Activated CD4-positive, alpha-beta T cell treated with anti-CD3 and anti-CD28 coated beads for 48 hours (primary cell): Measurements from ENCODE around the gene RABGGTB.
"Not testable (repeated sequence)": the region's sequence is repeated elsewhere in the genome, so short reads cannot be mapped to it uniquely, and the experiment has no call there.

Source experiments
- DNase-seq: peaks from one replicate; pipeline ENCODE4 v3.0.0-alpha.2; 2020

The RABGGTB gene

DNA sequence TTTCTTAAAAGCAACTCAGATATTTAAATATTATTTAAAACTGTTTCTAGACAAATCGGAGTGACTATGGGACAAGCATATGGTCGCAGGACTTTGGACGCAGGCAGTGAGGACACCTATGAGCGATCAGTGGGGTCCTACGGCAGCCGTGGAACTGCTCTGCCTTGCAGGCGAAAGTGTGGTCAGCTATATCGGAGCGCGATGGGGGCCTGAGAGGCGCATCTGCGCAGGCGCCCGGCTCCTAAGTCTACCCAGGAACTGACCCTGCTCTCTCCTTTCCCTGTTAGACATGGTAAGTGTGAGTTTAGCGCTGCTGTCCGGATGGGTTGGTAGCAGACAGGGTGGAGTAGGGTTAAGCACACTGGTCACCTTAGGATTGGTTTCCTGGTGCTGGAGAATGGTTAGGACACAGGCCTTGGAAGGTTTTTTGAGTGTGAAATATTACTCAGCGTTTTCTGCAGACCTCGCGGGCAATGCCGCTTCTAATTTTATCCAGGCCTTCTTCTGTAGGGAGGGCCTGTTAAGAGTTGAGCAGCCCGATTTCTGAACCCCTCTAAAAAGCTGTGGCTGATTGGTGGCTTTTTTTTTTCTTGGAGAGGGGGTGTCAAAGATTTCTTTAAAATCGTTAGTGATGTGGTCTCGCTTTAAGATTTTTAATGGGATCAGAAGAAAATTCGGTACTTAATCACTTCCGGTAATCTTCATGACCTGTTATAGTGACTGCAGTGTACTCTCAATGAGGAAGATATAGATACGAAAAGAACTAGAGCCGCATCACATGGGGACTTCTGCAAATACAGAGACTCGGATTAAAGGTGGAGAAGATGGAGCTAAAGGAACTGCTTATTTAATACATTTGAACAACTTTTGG is at the start of gene RABGGTB:
RABGGTB (plus strand) TSS at position 274 of the 871 bp plus-strand sequence; CDS start at position 290, 16 bp downstream.
- peak; percentile 97 for DNase-seq

DNA sequence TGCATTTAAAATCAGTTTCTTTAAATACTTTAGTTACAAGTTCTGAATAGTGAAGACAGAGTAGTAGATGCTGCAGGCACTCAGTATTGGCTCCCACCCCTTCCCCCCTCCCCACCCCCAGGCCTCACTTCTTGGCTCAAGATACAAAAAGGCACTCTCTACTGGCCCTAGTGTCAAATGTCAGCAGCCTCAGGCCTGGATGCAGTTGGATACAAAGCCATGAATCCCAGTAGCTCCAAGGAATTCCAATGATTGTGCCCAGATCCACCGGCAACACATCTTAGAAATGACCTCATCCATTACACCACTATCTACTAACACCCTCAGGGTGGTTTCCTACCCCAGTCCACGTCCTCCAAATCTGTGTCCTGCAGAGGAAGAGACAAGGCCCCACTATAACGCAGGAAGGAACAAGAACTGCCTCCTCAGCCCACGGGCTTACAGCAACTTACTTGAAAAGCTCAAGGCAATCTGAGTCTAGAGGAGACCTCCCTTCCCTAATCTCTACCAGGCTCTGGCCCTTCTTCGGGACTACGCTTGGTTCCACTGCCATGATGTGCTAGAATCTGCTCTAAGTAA is 43.9 kb upstream of the RABGGTB start:
- no peak for DNase-seq

- no peak for DNase-seq
Measured at GRCh38 chr1:75745276-75745675, 40.8 kb upstream of the RABGGTB start.

GRCh38 chr1:75757210-75757609 is 28.8 kb upstream of the RABGGTB start:
- DNase-seq, result not testable (repeated sequence)

DNA sequence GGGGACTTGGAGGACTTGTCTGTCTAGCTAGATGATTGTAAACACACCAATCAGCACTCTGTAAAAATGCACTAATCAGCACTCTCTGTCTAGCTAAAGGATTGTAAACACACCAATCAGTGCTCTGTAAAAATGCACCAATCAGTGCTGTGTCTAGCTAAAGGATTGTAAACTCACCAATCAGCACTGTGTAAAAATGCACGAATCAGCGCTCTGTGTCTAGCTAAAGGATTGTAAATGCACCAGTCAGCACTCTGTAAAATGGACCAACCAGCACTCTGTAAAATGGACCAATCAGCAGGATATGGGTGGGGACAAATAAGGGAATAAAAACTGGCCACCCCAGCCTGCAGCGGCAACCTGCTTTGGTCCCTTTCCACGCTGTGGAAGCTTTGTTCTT is 27.5 kb upstream of the RABGGTB start:
- not testable (repeated sequence) for DNase-seq

DNA sequence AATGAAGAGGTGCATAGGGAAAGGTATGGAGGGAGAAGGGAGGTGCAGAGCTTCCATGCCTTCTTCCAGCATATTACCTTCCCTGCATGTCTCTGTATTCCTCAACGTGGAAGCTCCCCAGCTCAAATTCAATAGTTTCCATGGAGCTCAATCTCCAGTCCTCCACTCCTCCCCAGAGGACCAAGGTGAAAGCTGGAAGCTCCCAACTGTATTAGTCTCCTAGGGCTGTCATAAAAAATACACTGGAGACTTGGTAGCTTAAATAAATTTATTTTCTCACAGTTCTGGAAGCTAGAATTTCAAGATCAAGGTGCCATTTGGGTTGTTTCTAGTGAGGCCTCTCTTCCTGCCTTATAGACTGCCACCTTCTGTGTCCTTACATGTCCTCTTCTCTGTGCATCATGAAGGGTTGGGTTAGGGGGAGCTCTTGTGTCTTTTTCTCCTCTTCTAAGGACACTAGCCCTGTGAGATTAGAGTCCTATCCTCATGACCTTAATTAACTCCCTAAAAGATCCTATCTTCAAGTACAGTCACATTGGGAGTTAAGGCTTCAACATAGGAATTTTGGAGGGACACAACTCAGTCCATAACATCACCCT is 21.9 kb upstream of the RABGGTB start:
- no peak for DNase-seq

DNA sequence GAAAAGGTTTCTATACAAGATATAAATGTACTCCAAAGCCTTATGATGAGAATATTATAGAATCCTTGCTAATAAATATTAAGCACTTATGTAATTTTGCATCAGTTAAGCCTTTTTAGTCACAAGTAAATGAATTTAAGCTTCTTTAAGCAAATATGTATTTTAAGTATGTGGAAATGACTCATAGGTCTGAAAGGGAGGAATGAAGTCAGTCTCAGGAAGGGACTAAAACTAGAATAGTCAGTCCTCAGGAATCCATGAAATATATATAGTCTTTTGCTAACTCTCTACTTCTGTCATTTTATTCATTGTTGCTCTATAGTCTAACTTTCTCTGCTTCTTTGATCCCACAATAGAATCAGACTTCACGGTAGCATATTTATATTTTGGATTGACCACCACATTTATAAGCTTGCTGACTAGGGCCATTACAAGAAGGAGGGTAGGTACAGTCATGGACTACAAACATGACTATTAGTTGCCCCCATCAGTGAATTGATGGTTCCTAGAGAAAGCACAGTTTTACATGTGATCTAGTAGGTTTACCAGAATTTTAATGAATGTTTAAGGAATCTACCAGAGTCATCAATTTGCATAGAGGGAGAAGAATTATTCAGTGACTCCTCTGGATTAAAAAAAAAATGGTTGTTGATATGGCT is 20.2 kb upstream of the RABGGTB start:
- no peak for DNase-seq

DNA sequence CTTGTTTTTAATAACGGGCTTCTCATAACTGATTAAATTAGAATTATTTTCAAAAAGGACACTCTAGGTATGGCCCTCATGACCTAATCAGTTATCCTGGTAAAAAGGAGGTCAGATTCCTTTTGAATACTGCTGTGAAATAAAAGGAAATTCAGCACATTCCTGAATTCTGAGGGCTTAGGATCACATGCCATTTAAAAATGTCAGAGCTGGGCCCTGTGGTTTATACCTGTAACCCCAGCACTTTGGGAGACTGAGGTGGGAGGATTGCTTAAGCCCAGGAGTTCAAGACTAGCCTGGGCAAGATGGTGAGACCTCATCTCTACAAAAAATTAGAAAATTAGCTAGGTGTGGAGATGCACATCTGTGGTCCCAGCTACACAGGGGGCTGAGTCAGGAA is 18.0 kb upstream of the RABGGTB start:
- DNase-seq, result no peak

GRCh38 chr1:75770761-75771160 is 15.3 kb upstream of the RABGGTB start:
- no peak for DNase-seq

DNA sequence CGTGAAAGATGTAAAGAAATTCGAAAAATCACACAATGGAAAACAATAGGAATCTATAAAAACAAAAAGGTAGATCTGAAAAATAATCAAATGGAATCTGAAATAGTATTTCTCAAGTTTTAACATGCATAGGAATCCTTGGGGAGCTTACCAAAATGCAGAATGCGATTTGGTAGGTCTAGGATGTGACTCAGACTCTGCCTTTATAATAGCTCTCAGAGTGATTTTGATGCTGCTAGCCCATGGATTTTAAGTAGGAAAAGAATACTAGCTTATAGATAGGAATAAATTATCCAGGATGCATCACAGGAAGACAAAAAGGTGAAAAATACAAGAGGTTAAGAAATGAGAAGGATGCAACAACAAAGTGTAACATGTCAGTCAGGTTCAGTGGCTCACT is 14.1 kb upstream of the RABGGTB start:
- DNase-seq, result no peak

DNA sequence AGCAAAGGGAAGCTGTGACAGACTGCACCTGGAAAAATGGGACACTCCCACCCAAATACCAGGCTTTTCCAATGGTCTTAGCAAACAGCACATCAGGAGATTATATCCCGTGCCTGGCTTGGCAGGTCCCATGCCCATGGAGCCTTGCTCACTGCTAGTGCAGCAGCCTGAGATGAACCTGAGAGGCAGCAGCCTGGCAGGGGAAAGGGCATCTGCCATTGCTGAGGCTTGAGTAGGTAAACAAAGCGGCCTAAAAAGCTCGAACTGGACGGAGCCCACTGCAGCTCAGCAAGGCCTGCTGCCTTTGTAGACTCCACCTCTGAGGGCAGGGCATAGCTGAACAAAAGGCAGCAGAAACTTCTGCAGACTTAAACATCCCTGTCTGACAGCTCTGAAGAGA is 8.2 kb upstream of the RABGGTB start:
- not testable (repeated sequence) for DNase-seq

- DNase-seq, result not testable (repeated sequence)
Measured at GRCh38 chr1:75778694-75779093, 7.4 kb upstream of the RABGGTB start.

DNA sequence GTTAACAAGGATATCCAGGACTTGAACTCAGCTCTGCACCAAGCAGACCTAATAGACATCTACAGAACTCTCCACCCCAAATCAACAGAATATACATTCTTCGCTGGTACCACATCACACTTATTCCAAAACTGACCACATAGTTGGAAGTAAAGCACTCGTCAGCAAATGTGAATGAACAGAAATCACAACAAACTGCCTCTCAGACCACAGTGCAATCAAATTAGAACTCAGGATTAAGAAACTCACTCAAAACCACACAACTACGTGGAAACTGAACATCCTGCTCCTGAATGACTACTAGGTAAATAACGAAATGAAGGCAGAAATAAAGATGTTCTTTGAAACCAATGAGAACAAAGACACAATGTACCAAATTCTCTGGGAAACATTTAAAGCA is 5.9 kb upstream of the RABGGTB start:
- DNase-seq, result not testable (repeated sequence)

DNA sequence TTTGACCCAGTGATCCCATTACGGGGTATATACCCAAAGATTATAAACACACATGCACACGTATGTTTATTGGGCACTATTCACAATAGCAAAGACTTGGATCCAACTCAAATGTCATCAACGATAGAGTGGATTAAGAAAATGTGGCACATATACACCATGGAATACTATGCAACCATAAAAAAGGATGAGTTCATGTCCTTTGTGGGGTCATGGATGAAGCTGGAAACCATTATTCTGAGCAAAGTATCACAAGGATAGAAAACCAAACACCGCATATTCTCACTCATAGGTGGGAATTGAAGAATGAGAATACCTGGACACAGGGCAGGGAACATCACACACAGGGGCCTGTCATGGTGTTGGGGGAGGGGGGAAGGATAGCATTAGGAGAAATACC is 2.1 kb upstream of the RABGGTB start:
- not testable (repeated sequence) for DNase-seq

DNA sequence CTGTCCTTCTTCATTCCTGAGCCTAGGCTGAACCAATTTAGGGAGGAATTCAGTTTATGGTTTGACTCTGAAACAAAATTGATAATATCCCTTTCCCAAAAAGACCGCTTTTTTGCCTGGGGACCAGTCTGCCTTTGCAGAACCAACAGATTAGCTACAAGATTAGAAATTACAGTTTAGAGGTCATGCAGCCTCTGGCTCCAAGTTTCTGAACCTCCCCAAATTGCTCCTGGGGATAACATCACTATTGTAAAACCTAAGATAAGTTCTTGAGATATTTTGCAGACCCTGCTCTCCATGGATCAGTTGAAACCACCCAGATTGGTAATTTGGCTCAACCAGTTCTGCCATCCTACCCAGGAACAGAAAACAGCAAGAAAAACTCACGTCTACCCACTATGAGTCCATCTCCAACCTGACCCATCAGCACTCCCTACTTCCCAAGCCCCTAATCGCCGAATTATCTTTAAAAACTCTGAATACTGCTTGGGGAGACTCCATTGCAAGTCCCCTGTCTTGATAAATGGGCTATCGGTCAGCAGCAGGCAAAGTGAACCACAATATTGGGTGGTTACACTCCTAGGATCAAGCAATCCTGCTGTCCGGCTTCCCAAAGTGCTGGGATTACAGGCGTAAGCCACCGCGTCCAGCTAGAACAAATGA is 605 bp upstream of the RABGGTB start:
- no peak for DNase-seq

DNA sequence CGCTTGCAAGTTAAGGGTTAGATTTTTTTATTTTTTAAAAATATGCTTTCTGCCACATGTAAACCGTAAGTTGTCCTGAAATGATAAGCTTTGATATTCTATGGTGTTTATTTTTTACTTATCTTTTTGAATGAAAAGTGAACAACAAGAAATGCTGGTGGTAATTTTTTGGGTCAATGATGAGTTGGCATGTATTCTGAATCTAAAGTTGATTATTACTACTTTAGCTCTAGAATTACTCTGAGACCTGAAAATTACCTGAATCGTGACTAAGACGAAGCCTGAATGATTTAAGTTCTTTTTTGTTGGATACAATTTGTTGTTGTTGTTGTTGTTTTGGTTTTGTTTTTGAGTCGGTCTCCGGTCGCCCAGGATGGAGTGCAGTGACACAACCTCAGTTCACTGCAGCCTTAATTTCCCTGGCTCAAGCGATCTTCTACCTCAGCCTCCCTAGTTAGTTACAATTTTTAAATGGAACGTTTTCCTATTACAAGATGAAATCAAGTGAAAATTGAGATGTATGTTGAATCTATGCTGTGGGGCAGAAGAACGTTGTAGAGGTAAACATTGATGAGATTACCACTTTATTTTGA is 941 bp downstream of the RABGGTB start:
- DNase-seq, result peak; percentile 9

GRCh38 chr1:75787524-75787923 is 1.5 kb downstream of the RABGGTB start:
- DNase-seq, result no peak

DNA sequence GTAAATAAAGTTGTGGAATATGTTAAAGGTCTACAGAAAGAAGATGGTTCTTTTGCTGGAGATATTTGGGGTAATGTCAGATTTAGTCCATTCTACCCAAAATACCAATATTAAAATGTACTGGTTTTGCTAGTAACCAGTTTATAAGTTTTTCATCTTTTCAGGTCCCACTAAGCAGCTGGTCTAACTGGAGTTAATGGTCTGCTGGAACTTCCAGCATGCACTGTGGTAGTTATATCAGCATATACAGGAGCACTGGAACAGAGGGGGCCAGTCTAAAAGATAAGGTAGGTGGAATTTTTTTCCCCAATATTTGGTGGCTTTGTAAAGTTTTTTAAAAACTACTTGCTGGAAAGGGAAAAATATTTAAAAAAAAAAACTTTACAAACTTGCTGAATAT is 3.9 kb downstream of the RABGGTB start:
- DNase-seq, result no peak

- no peak for DNase-seq
Measured at GRCh38 chr1:75791022-75791421, 5.0 kb downstream of the RABGGTB start.

GRCh38 chr1:75792091-75792490 is 6.0 kb downstream of the RABGGTB start:
- DNase-seq, result no peak

DNA sequence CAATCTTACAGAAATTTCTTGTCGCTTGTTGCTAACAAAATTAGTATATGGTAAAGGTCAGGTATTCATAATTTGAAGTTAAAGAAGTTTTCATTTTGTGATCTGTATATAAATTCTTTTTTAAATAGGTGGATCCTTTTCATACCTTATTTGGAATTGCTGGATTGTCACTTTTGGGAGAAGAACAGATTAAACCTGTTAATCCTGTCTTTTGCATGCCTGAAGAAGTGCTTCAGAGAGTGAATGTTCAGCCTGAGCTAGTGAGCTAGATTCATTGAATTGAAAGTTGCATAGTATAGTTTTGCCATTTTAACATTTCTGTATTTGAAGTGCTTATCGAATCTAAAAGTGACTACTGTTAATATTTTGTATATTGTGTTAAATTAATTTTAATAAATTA is 8.3 kb downstream of the RABGGTB start:
- no peak for DNase-seq

DNA sequence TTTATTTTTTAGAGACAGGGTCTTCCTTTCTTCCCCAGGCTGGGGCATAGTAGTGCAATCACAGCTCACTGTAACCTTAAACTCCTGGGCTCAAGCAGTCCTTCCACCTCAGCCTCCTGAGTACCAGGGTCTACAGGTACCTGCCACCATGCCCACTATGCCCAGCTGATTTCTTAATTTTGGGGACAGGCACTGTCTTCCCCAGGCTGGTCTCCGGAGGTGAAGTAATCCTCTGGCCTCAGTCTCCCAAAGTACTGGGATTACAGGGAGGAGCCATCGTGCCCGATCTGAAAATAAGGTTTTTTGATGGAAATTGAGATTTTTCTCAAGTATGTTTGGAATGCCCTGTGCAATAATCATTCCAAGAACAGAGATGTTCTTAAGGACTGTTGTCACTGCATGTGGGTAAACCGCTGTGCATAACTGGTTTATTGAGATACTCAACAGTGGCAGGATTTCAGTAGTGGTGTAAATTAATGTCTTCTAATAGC is 9.7 kb downstream of the RABGGTB start:
- DNase-seq, result peak; percentile 21
